Hepatocyte (in vitro differentiated cells): Measurements from ENCODE around the gene PHAF1.

ENCODE experiments used
- EZH2 ChIP-seq: fragments of 200-600 bp; sonication (generic); IDR thresholded peaks from 2 replicates; pipeline ENCODE4 v1.6.1; 2016; ENCODE audit warnings: antibody characterized with exemption, mild to moderate bottlenecking, borderline replicate concordance
- EZH2phosphoT487 ChIP-seq: fragments of 200-600 bp; sonication (generic); IDR thresholded peaks from one replicate; pipeline ENCODE4 v1.6.1; 2018; ENCODE audit warnings: antibody characterized with exemption, mild to moderate bottlenecking, low read depth, moderate library complexity; ENCODE audit not compliant: unreplicated experiment, severe bottlenecking
- TF ChIP-seq, protein P1 (sequence below): fragments of 200-600 bp; sonication (generic); IDR thresholded peaks from 2 replicates; pipeline ENCODE4 v1.5.1; 2016; ENCODE audit warnings: antibody characterized with exemption, mild to moderate bottlenecking; ENCODE audit not compliant: poor library complexity

DNA sequence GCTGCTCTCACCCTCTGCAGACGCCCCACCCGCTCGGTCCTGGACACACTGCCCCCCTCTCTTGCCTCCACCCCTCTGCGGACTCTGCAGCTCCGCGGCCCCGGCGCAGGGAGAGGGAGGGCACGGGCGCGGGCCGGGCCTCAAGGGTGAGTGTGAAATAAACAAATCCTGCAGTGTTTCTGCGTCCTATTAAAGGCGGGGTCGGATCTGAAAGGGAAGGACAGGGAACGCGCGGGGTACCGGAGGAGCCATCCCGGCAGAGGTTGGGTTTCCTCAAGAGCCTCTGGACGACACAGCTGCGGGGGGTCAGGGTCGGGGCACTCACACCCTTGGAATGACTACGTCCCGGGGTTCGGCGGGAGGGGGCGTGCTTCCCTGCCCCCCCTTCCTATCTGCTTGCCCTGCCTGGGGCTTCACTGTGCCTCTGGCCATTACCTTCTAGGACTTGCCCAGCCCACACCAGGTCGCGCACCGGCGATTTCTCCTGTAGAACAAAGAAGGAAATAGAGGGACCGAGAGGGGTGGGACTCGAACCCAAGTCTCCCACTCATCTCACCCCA is 54.3 kb downstream of the PHAF1 start:
- TF ChIP-seq, protein P1, sequence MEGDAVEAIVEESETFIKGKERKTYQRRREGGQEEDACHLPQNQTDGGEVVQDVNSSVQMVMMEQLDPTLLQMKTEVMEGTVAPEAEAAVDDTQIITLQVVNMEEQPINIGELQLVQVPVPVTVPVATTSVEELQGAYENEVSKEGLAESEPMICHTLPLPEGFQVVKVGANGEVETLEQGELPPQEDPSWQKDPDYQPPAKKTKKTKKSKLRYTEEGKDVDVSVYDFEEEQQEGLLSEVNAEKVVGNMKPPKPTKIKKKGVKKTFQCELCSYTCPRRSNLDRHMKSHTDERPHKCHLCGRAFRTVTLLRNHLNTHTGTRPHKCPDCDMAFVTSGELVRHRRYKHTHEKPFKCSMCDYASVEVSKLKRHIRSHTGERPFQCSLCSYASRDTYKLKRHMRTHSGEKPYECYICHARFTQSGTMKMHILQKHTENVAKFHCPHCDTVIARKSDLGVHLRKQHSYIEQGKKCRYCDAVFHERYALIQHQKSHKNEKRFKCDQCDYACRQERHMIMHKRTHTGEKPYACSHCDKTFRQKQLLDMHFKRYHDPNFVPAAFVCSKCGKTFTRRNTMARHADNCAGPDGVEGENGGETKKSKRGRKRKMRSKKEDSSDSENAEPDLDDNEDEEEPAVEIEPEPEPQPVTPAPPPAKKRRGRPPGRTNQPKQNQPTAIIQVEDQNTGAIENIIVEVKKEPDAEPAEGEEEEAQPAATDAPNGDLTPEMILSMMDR = no peak
- TF ChIP-seq EZH2 = peak; percentile 6
- no peak for TF ChIP-seq EZH2phosphoT487
